ENCODE measurements around the gene C1orf21.

C1orf21 gene

GRCh38 chr1:184664042-184664660, 277.3 kb downstream of the C1orf21 start:
- peak; percentile 85 for TF ChIP-seq CTCF (IDR thresholded peaks at IDR 0.05; ENCODE audit: low read length, missing control alignments)
- H3K4me3 ChIP-seq (replicated peaks; ENCODE audit: low read depth, low read length) = peak overlapping the region; percentile 50

GRCh38 chr1:184664661-184665060, 277.8 kb downstream of the C1orf21 start:
- TF ChIP-seq CTCF (IDR thresholded peaks at IDR 0.05; ENCODE audit: low read length, missing control alignments) = no peak
- DNase-seq (ENCODE audit: low read depth) = no peak
- H3K4me3 ChIP-seq (replicated peaks; ENCODE audit: low read depth, low read length) = no peak overlapping the region

More at GRCh38 chr1:184664042-184664660, 277.3 kb downstream of the C1orf21 start:
- DNase-seq (ENCODE audit: low read depth) = peak; percentile 74

GRCh38 chr1:184665360-184665759, 278.5 kb downstream of the C1orf21 start:
- no peak overlapping the region for H3K4me3 ChIP-seq (replicated peaks; ENCODE audit: low read depth, low read length)
- no peak for DNase-seq (ENCODE audit: low read depth)
- no peak for TF ChIP-seq CTCF (IDR thresholded peaks at IDR 0.05; ENCODE audit: low read length, missing control alignments)

- DNase-seq (ENCODE audit: low read depth) = no peak
- TF ChIP-seq CTCF (IDR thresholded peaks at IDR 0.05; ENCODE audit: low read length, missing control alignments) = no peak
- H3K4me3 ChIP-seq (replicated peaks; ENCODE audit: low read depth, low read length) = no peak overlapping the region
Measured at GRCh38 chr1:184669391-184669790, 282.6 kb downstream of the C1orf21 start.

- DNase-seq (ENCODE audit: low read depth) = no peak
- TF ChIP-seq CTCF (IDR thresholded peaks at IDR 0.05; ENCODE audit: low read length, missing control alignments) = no peak
Measured at GRCh38 chr1:184672013-184672726, 285.3 kb downstream of the C1orf21 start.

GRCh38 chr1:184673305-184673704, 286.5 kb downstream of the C1orf21 start:
- no peak overlapping the region for H3K4me3 ChIP-seq (replicated peaks; ENCODE audit: low read depth, low read length)
- DNase-seq (ENCODE audit: low read depth) = no peak
- TF ChIP-seq CTCF (IDR thresholded peaks at IDR 0.05; ENCODE audit: low read length, missing control alignments) = no peak

More at GRCh38 chr1:184672013-184672726, 285.3 kb downstream of the C1orf21 start:
- no peak overlapping the region for H3K4me3 ChIP-seq (replicated peaks; ENCODE audit: low read depth, low read length)
